IMR-90 (cell line): ENCODE data around the gene CFAP221. TPM values are rescaled to one million over a fixed set of nuclear protein-coding genes. Genes with fewer than 3 reads are reported as not detected.

Experiments used
- ATAC-seq: fragments of 200-7000 bp; cut with Tn5 transposase; 2 replicates; pipeline ENCODE4 v1.9.1; 2020; ENCODE audit warnings: low read depth, mild to moderate bottlenecking, moderate library complexity
- BruUV-seq: library from RNA; stranded (reverse); fragments of 400-500 nt; replicated peaks from 2 replicates; lab custom pipeline; 2021; lab: Mats Ljungman, UMichigan
- CTCF ChIA-PET: fragments of 300-600 bp; formaldehyde crosslinking; extraction: SDS; loops from one replicate; lab custom pipeline; 2021; ENCODE audit warnings: antibody characterized with exemption; lab: Yijun Ruan, JAX
- POLR2A ChIA-PET: fragments of 300-600 bp; sonication (Branson Sonifier 250); formaldehyde crosslinking; loops from one replicate; lab custom pipeline; 2022; ENCODE audit warnings: antibody characterized with exemption; ENCODE audit not compliant: unreplicated experiment; lab: Charles Lee
- DNase-seq: peaks from one replicate; pipeline ENCODE4 v3.0.0; 2013
- H2AFZ ChIP-seq: replicated peaks from 2 replicates; pipeline ENCODE3; 2013; ENCODE audit warnings: low read length, mild to moderate bottlenecking; ENCODE audit not compliant: poor library complexity
- H2AK5ac ChIP-seq: 2 replicates; pipeline ENCODE4 v1.6.1; 2013; ENCODE audit warnings: low read depth, low read length, inconsistent platforms
- H2AK9ac ChIP-seq: replicated peaks from 2 replicates; pipeline ENCODE3; 2013; ENCODE audit warnings: mild to moderate bottlenecking, low read depth, low read length, moderate library complexity; ENCODE audit not compliant: poor library complexity
- H2BK120ac ChIP-seq: 2 replicates; pipeline ENCODE4 v1.6.1; 2013; ENCODE audit warnings: low read depth, low read length, inconsistent platforms
- H2BK15ac ChIP-seq: 3 replicates; pipeline ENCODE4 v1.6.1; 2013; ENCODE audit warnings: low read depth, low read length, inconsistent platforms
- H2BK20ac ChIP-seq: 2 replicates; pipeline ENCODE4 v1.6.1; 2013; ENCODE audit warnings: low read depth, mild to moderate bottlenecking, inconsistent platforms, low read length, moderate library complexity
- H2BK5ac ChIP-seq: 2 replicates; pipeline ENCODE4 v1.6.1; 2013; ENCODE audit warnings: mild to moderate bottlenecking, low read depth, low read length, inconsistent platforms; ENCODE audit not compliant: poor library complexity, severe bottlenecking
- H3K14ac ChIP-seq: replicated peaks from 2 replicates; pipeline ENCODE4 v1.6.1; 2013; ENCODE audit warnings: low read depth, low read length, inconsistent platforms
- H3K18ac ChIP-seq: 2 replicates; pipeline ENCODE4 v1.6.1; 2013; ENCODE audit warnings: low read depth, low read length, control low read depth
- H3K23ac ChIP-seq: 2 replicates; pipeline ENCODE4 v1.6.1; 2013; ENCODE audit warnings: low read depth, low read length, inconsistent platforms
- H3K27ac ChIP-seq: 2 replicates; pipeline ENCODE4 v1.5.1; 2013; ENCODE audit warnings: mild to moderate bottlenecking, control low read depth, low read length; ENCODE audit not compliant: insufficient read depth
- H3K27me3 ChIP-seq: 2 replicates; pipeline ENCODE4 v1.6.1; 2013; ENCODE audit warnings: low read length; ENCODE audit not compliant: control insufficient read depth, insufficient read depth
- H3K36me3 ChIP-seq: 2 replicates; pipeline ENCODE4 v1.6.1; 2013; ENCODE audit warnings: low read length, mixed read lengths; ENCODE audit not compliant: control insufficient read depth, insufficient read depth
- H3K4ac ChIP-seq: 2 replicates; pipeline ENCODE4 v1.6.1; 2013; ENCODE audit warnings: low read depth, low read length, inconsistent platforms
- H3K4me1 ChIP-seq: 2 replicates; pipeline ENCODE4 v1.6.1; 2013; ENCODE audit warnings: low read length, mixed read lengths; ENCODE audit not compliant: control insufficient read depth, insufficient read depth
- H3K4me2 ChIP-seq: 2 replicates; pipeline ENCODE4 v1.6.1; 2013; ENCODE audit warnings: low read depth, mild to moderate bottlenecking, control low read depth, low read length, moderate library complexity
- H3K4me3 ChIP-seq: 2 replicates; pipeline ENCODE4 v1.5.1; 2013; ENCODE audit warnings: low read depth, mild to moderate bottlenecking, control low read depth, low read length, moderate library complexity; ENCODE audit not compliant: insufficient read depth
- H3K56ac ChIP-seq: 2 replicates; pipeline ENCODE4 v1.6.1; 2013; ENCODE audit warnings: low read length, inconsistent platforms; ENCODE audit not compliant: insufficient read depth; ENCODE audit errors: extremely low read depth
- H3K79me1 ChIP-seq, 2 experiments: 2 replicates each; pipeline ENCODE4 v1.6.1; 2013; ENCODE audit warnings: low read length in 2 of 2, inconsistent platforms in 1 of 2, low read depth in 1 of 2
- H3K9ac ChIP-seq: 2 replicates; pipeline ENCODE4 v1.6.1; 2013; ENCODE audit warnings: low read depth, low read length, control low read depth
- H3K9me1 ChIP-seq: 2 replicates; pipeline ENCODE4 v1.6.1; 2013; ENCODE audit warnings: low read length, inconsistent platforms; ENCODE audit not compliant: insufficient read depth
- H3K9me3 ChIP-seq: 2 replicates; pipeline ENCODE4 v1.6.1; 2013; ENCODE audit warnings: low read length; ENCODE audit not compliant: control insufficient read depth, insufficient read depth
- H4K20me1 ChIP-seq: 2 replicates; pipeline ENCODE4 v1.6.1; 2013; ENCODE audit warnings: low read length, inconsistent platforms; ENCODE audit not compliant: insufficient read depth
- H4K5ac ChIP-seq: 2 replicates; pipeline ENCODE4 v1.6.1; 2013; ENCODE audit warnings: mild to moderate bottlenecking, low read depth, low read length, control low read depth
- H4K8ac ChIP-seq, 2 experiments: 2 replicates each; pipeline ENCODE4 v1.6.1; 2013; ENCODE audit warnings: low read depth in 2 of 2, low read length in 2 of 2, control low read depth in 1 of 2, inconsistent platforms in 1 of 2
- H4K91ac ChIP-seq: 2 replicates; pipeline ENCODE4 v1.6.1; 2013; ENCODE audit warnings: low read depth, low read length, inconsistent platforms; ENCODE audit not compliant: insufficient read depth
- BHLHE40 ChIP-seq: fragments of 150-350 bp; IDR thresholded peaks from 2 replicates; pipeline ENCODE4 v1.6.1; 2016; ENCODE audit warnings: mild to moderate bottlenecking, low read depth, low read length
- CEBPB ChIP-seq: IDR thresholded peaks from 2 replicates; pipeline ENCODE4 v1.6.1; 2012; ENCODE audit warnings: low read depth, low read length, improper control_type of control experiment
- CHD1 ChIP-seq: IDR thresholded peaks from 2 replicates; pipeline ENCODE4 v1.6.1; 2012; ENCODE audit warnings: low read depth, low read length, improper control_type of control experiment
- CTCF ChIP-seq: conservative IDR thresholded peaks from 2 replicates; pipeline ENCODE4 v1.5.1; 2012; ENCODE audit warnings: mild to moderate bottlenecking, low read depth, low read length, improper control_type of control experiment
- ELK1 ChIP-seq: fragments of 150-350 bp; IDR thresholded peaks from 2 replicates; pipeline ENCODE4 v1.6.1; 2016; ENCODE audit warnings: low read depth, mild to moderate bottlenecking, low read length, moderate library complexity, borderline replicate concordance
- FOS ChIP-seq: fragments of 150-350 bp; IDR thresholded peaks from 2 replicates; pipeline ENCODE4 v1.6.1; 2016; ENCODE audit warnings: low read depth, low read length
- MAFK ChIP-seq: IDR thresholded peaks from 2 replicates; pipeline ENCODE4 v1.6.1; 2012; ENCODE audit warnings: low read depth, low read length, improper control_type of control experiment
- MAZ ChIP-seq: IDR thresholded peaks from 2 replicates; pipeline ENCODE4 v1.6.1; 2012; ENCODE audit warnings: low read depth, mild to moderate bottlenecking, low read length, improper control_type of control experiment, moderate library complexity, borderline replicate concordance
- MXI1 ChIP-seq: IDR thresholded peaks from 2 replicates; pipeline ENCODE4 v1.6.1; 2012; ENCODE audit warnings: low read depth, mild to moderate bottlenecking, low read length, moderate library complexity, borderline replicate concordance
- NFE2L2 ChIP-seq: fragments of 150-350 bp; IDR thresholded peaks from 2 replicates; pipeline ENCODE4 v1.6.1; 2016; ENCODE audit warnings: low read depth, mild to moderate bottlenecking, low read length
- POLR2A ChIP-seq: IDR thresholded peaks from 2 replicates; pipeline ENCODE4 v1.6.1; 2012; ENCODE audit warnings: mild to moderate bottlenecking, low read depth, low read length
- RAD21 ChIP-seq: IDR thresholded peaks from 2 replicates; pipeline ENCODE4 v1.6.1; 2012; ENCODE audit warnings: low read length, improper control_type of control experiment
- RCOR1 ChIP-seq: IDR thresholded peaks from 2 replicates; pipeline ENCODE4 v1.6.1; 2012; ENCODE audit warnings: mild to moderate bottlenecking, low read length, improper control_type of control experiment; ENCODE audit not compliant: insufficient replicate concordance
- RFX5 ChIP-seq: IDR thresholded peaks from 2 replicates; pipeline ENCODE4 v1.8.0; 2012; ENCODE audit warnings: low read depth, mild to moderate bottlenecking, low read length, moderate library complexity
- SMC3 ChIP-seq: fragments of 150-350 bp; IDR thresholded peaks from 2 replicates; pipeline ENCODE4 v1.6.1; 2016; ENCODE audit warnings: low read depth, mild to moderate bottlenecking, antibody characterized with exemption, low read length, moderate library complexity
- USF2 ChIP-seq: fragments of 150-350 bp; IDR thresholded peaks from 2 replicates; pipeline ENCODE4 v1.6.1; 2017; ENCODE audit warnings: mild to moderate bottlenecking, antibody characterized with exemption, low read length, low read depth
- WGBS, 2 experiments: methylation state at CpG; one replicate each; pipeline versions ENCODE4 v1.1.5 to v1.1.7; 2013; ENCODE audit warnings: missing lambda C conversion rate in 2 of 2; ENCODE audit not compliant: insufficient read length in 1 of 2; ENCODE audit errors: extremely low coverage in 2 of 2; 5-methylcytosine and 5-hydroxymethylcytosine counted together
- dilution Hi-C: fragments of 300-500 bp; cut with HindIII; formaldehyde crosslinking; loops from one replicate; pipeline ENCODE4 v1.14.3; 2018; ENCODE audit warnings: low sequenced_read_pairs; ENCODE audit not compliant: unreplicated experiment
- in situ Hi-C: fragments of 300-500 bp; cut with MboI; formaldehyde crosslinking; loops from 3 replicates; pipeline ENCODE4 v1.14.3; 2019; ENCODE audit warnings: low sequenced_read_pairs, inconsistent platforms, mixed read lengths
- intact Hi-C: fragments of 100-400 bp; cut with micrococcal nuclease; formaldehyde crosslinking; loops from 2 replicates; pipeline ENCODE4 v1.10.0; 2022
- polyA plus RNA-seq, 3 experiments: library from polyadenylated mRNA; depleted of rRNA; stranded (reverse); fragments of >200 nt; gene quantifications; 2 replicates each; pipeline ENCODE4 v1.2.3, GENCODE V29; 2012; ENCODE audit warnings: low replicate concordance in 1 of 3
- total RNA-seq: library from RNA; depleted of rRNA; stranded (reverse); fragments of >200 nt; gene quantifications from 2 replicates; pipeline ENCODE4 v1.2.3, GENCODE V29; 2012

The CFAP221 gene
- total and polyA plus RNA-seq, 2 of the 4 experiments (the other 2 are of a cell fraction), result not detected

GRCh38 chr2:119546447-119546767, 2.2 kb downstream of the CFAP221 start:
- H4K8ac ChIP-seq, result no peak overlapping the region
- intact Hi-C loops, result no loop called here
- H3K79me1 ChIP-seq, result no peaks in the 10 kb centered on the region
- dilution Hi-C loops, result no loop called here
- H3K27ac ChIP-seq, result no peak overlapping the region
- DNase-seq (no peak), ATAC-seq (no peak)
- H2AK5ac ChIP-seq, result no peak overlapping the region
- H3K23ac ChIP-seq, result no peak overlapping the region
- no peak overlapping the region for H3K9ac ChIP-seq
- H3K4ac ChIP-seq, result no peak overlapping the region
- no peak overlapping the region for H2BK5ac ChIP-seq
- ChIA-PET POLR2A (no interaction called here), CTCF (no interaction called here)
- no peak overlapping the region for H3K56ac ChIP-seq
- no peak overlapping the region for H2BK20ac ChIP-seq
- peaks cover 22% of the 10 kb centered on the region for H3K27me3 ChIP-seq
- no peaks in the 10 kb centered on the region for H4K20me1 ChIP-seq
- no peaks in the 10 kb centered on the region for H3K9me3 ChIP-seq
- H2AK9ac ChIP-seq, result no peak overlapping the region
- no peaks in the 10 kb centered on the region for H3K4me1 ChIP-seq
- H3K36me3 ChIP-seq, result no peaks in the 10 kb centered on the region
- no peak overlapping the region for H3K4me3 ChIP-seq
- no peak overlapping the region for H2BK120ac ChIP-seq
- H3K9me1 ChIP-seq, result no peaks in the 10 kb centered on the region
- no peak overlapping the region for H4K91ac ChIP-seq
- no TSS peak for BruUV-seq
- no peak overlapping the region for H4K5ac ChIP-seq
- no peak overlapping the region for H3K18ac ChIP-seq
- in situ Hi-C loops, result no loop called here
- no peak overlapping the region for H2AFZ ChIP-seq
- no CpG with 5 or more reads among the region's 1 CpG for WGBS, 2 experiments
- no peak overlapping the region for H2BK15ac ChIP-seq
- no peak overlapping the region for H3K14ac ChIP-seq
- TF ChIP-seq MAFK, result no peak
- no peak for TF ChIP-seq CHD1
- TF ChIP-seq RCOR1, result no peak
- TF ChIP-seq CEBPB, result no peak
- no peak for TF ChIP-seq BHLHE40
- TF ChIP-seq SMC3, result no peak
- no peak for TF ChIP-seq FOS
- no peak for TF ChIP-seq POLR2A
- TF ChIP-seq USF2, result no peak
- TF ChIP-seq RAD21, result no peak
- no peak for TF ChIP-seq MAZ
- no peak for TF ChIP-seq MXI1
- no peak for TF ChIP-seq NFE2L2
- no peak for TF ChIP-seq ELK1
- no peak for TF ChIP-seq CTCF
- TF ChIP-seq RFX5, result no peak
- H3K4me2 ChIP-seq, result no peak overlapping the region
